ENCODE results near the gene ZNF775. TPM values are rescaled to one million over a fixed set of nuclear protein-coding genes. Genes with fewer than 3 reads are reported as not detected.
A peak's percentile ranks its signal among the peaks of the same experiment; 100 is the strongest.

The ZNF775 gene
- total RNA-seq, 2 experiments from 2014 or later = 4.7 to 4.9 TPM

DNA sequence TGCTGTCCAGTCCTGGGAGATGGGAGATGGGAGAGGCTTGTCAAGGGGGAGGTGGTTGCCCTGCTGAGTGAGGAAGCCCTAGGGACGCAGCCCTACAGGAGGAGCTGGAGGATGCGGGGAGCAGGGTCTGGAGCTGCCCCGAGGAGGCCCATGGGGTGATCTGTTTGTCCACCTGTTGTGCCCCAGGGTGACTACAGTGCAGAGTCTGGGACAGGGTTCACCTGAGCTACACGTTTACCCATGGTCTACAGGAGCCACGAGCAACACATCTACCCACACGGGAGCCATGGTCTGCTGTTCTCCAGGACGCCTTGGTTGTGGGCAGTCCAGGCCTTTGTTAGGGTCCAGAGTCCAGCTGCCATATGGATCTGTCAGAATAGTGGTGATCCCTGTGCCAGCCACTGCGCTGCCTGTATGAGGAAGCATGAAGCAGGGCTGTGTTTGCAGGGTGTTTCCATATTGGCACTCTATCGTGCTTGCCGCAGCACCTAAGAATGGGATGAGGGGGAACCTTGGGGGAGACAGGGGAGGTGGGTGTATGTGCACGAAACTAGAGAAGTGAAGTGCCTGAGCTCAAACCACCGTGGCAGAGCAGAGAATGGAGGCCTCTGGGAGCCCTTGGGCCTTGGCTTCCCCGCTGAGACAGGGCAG, 23.7 kb downstream of the ZNF775 start:
- H3K36me3 Mint-ChIP-seq (ENCODE audit: low read depth) = peaks cover 4% of the 10 kb centered on the region
- peaks cover 44% of the 10 kb centered on the region for H3K4me1 Mint-ChIP-seq (ENCODE audit: low read depth)
- ATAC-seq = no peak
- DNase-seq = no peak
- CTCF ChIA-PET = interaction anchor here (1.2 kb wide), 1 partner anchor 474 kb away, joined by 3 read pairs; no protein-coding TSS in a partner anchor
- H3K9me3 Mint-ChIP-seq = no peaks in the 10 kb centered on the region
- TF ChIP-seq, protein P1, sequence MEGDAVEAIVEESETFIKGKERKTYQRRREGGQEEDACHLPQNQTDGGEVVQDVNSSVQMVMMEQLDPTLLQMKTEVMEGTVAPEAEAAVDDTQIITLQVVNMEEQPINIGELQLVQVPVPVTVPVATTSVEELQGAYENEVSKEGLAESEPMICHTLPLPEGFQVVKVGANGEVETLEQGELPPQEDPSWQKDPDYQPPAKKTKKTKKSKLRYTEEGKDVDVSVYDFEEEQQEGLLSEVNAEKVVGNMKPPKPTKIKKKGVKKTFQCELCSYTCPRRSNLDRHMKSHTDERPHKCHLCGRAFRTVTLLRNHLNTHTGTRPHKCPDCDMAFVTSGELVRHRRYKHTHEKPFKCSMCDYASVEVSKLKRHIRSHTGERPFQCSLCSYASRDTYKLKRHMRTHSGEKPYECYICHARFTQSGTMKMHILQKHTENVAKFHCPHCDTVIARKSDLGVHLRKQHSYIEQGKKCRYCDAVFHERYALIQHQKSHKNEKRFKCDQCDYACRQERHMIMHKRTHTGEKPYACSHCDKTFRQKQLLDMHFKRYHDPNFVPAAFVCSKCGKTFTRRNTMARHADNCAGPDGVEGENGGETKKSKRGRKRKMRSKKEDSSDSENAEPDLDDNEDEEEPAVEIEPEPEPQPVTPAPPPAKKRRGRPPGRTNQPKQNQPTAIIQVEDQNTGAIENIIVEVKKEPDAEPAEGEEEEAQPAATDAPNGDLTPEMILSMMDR (IDR thresholded peaks at IDR 0.05) = no peak
- intact Hi-C loops (cut with micrococcal nuclease) = no loop called here
- peak overlapping the region; percentile 11 for H3K4me3 Mint-ChIP-seq
- H3K27me3 Mint-ChIP-seq = no peaks in the 10 kb centered on the region
- H3K27ac Mint-ChIP-seq = no peak overlapping the region
- POLR2A ChIA-PET = interaction anchor here (0.7 to 6.2 kb wide), 5 partner anchors 28 to 291 kb away, joined by 3 to 52 read pairs (median 3); partner anchors contain the start of genes ACTR3C, LRRC61 and REPIN1

DNA sequence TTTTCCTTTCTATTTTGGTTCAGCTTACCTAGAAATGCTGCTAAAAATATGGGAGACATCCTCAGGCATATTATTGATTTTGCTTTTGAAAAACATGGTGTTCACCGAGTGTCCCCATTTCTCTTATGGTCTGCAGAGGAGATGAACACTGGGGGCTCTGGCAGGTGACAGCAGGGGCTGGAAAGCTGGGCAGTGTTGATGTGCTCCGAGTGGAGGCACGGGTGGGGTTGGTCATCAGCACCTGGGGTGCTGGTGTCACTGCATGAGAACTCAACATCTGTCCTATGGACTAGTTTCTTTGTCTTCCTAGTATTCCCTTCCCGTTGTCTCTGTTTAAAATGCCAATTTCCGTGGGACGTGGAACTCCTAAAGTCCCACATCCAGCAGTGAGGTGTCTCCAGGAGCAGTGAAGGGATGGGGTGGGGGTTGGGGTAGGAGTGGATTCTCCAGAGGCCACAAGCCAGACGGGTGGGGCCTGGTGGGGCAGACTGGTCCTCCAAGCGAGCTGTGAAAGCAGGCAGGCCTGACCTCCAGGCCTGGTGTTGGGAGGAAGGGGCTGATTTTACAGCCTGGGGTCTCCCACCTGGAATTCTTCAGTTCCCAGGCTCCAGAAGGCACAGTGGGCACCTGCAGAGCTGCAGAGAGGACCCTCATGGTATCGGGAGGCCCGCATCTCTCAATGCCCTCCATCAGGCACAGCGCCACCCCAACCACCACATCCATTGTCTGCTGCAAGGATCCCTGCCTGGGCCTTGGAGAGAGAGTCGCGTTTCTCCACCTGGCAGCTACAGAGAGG, 24.4 kb downstream of the ZNF775 start:
- H3K27me3 Mint-ChIP-seq = no peaks in the 10 kb centered on the region
- intact Hi-C loops (cut with micrococcal nuclease) = no loop called here
- peak overlapping the region; percentile 88 for H3K27ac Mint-ChIP-seq
- ChIA-PET CTCF (interaction anchor here (0.9 to 4.2 kb wide), 6 partner anchors 11 to 473 kb away, joined by 3 to 23 read pairs (median 3); partner anchors contain the start of gene REPIN1), POLR2A (interaction anchor here (1.0 to 6.2 kb wide), 8 partner anchors 9 to 81 kb away, joined by 3 to 52 read pairs (median 6); partner anchors contain the start of genes ACTR3C, LRRC61 and REPIN1)
- H3K4me1 Mint-ChIP-seq (ENCODE audit: low read depth) = peaks cover 46% of the 10 kb centered on the region
- H3K4me3 Mint-ChIP-seq = peak overlapping the region; percentile 79
- H3K36me3 Mint-ChIP-seq (ENCODE audit: low read depth) = peaks cover 4% of the 10 kb centered on the region
- TF ChIP-seq, protein P1 (IDR thresholded peaks at IDR 0.05) = no peak
- ATAC-seq = no peak
- H3K9me3 Mint-ChIP-seq = no peaks in the 10 kb centered on the region
- DNase-seq = no peak

DNA sequence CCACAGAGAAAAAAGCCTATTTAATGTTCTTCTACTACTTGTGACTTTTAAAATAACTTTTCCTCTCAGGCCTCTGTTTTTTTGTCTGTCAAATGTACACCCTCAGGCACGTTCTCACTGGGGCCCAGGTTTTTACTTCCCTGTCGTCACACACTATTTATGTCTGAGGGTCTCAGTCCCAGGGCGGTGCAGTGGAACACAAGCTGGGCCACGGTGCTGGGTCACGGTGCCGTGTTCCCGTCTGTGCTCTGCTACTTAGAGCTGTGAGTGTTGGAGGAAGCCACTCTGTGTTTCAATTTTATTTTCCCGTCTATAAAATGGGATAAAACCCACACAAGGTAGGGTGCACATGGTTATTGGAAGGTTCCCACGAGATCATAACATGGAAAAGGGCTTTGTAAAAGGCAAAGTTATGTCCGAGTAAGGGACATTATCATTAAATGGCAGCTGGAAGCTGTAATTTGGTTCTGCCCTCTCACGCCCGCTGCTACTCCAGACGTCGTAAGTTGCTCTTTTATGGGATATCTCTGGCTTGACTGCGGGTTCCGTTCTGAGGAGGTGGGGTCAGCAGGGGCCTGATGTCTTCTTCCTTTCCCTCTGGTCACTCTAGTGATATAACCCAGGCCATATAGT, 25.2 kb downstream of the ZNF775 start:
- ATAC-seq = no peak
- intact Hi-C loops (cut with micrococcal nuclease) = no loop called here
- no peak for DNase-seq
- Mint-ChIP-seq H3K9me3 (no peaks in the 10 kb centered on the region), H3K36me3 (ENCODE audit: low read depth) (peaks cover 4% of the 10 kb centered on the region), H3K4me1 (ENCODE audit: low read depth) (peaks cover 49% of the 10 kb centered on the region), H3K4me3 (peak overlapping the region; percentile 79), H3K27ac (peak overlapping the region; percentile 88), H3K27me3 (no peaks in the 10 kb centered on the region)
- ChIA-PET POLR2A (interaction anchor here (0.6 to 6.2 kb wide), 13 partner anchors 9 to 926 kb away, joined by 3 to 52 read pairs (median 4); partner anchors contain the start of genes ACTR3C, GIMAP8, LRRC61 and REPIN1), CTCF (interaction anchor here (0.6 to 4.2 kb wide), 7 partner anchors 12 to 51 kb away, joined by 3 to 23 read pairs (median 3); partner anchors contain the start of gene REPIN1)
- TF ChIP-seq, protein P1 (IDR thresholded peaks at IDR 0.05) = no peak

DNA sequence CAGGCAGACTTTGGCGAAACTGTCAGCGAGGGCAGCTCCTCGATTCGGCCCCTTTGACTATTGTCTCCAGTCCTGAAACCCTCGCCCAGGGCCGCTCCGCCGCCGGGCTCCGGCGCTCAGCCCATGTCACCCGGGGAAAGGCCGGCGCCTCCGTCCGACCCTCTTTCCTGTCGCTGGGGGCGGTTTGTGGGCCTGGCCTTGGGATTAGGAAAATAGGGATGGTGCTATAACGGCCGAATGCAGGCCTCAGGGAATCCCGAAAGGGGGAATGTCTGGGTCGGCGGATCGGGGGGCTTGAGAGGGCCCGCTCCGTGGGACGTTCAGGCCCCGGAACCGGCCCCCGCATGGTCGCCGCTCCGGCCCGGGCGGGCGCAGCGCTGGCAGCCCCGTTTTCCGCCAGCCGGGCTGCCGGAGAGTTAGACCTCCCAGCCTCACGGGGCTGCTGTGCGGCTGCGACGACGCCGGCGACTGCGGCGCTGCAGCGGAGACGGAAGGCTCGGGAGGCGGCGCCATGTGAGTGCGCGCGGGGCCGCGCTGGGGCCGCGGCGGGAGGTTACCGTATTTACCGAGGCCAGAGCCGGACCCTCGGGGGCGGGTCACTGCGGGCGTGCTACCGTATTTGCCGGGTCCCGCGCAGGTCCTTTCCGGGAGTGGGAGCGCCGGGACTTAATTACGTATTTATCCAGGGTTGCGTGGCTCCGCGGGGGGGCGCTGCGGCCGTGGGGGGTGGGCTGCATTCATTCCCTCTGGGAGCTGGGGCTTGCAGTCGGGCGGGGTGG, 25.9 kb downstream of the ZNF775 start:
- Mint-ChIP-seq H3K9me3 (no peaks in the 10 kb centered on the region), H3K27me3 (no peaks in the 10 kb centered on the region), H3K4me1 (ENCODE audit: low read depth) (peaks cover 49% of the 10 kb centered on the region), H3K36me3 (ENCODE audit: low read depth) (peaks cover 8% of the 10 kb centered on the region), H3K27ac (peak overlapping the region; percentile 91), H3K4me3 (peak overlapping the region; percentile 79)
- TF ChIP-seq, protein P1 (IDR thresholded peaks at IDR 0.05) = peak; percentile 30
- POLR2A ChIA-PET = interaction anchor here (0.6 to 6.2 kb wide), 15 partner anchors 8 to 925 kb away, joined by 3 to 52 read pairs (median 4); partner anchors contain the start of genes ACTR3C, GIMAP8, LRRC61 and REPIN1
- intact Hi-C loops (cut with micrococcal nuclease) = loop anchor here (5.0 kb wide), 1 partner anchor 48 kb away; no protein-coding TSS in a partner anchor
- peak; percentile 71 for ATAC-seq
- DNase-seq = peak; percentile 82
- CTCF ChIA-PET = interaction anchor here (0.6 to 4.2 kb wide), 16 partner anchors 12 to 353 kb away, joined by 3 to 23 read pairs (median 3); partner anchors contain the start of genes REPIN1 and ZNF775
